Breast epithelium (tissue), 3 donors: ENCODE results near the gene TNFSF11.

ENCODE experiments used
- CTCF ChIP-seq, 3 donors: fragments of 450-650 bp; IDR thresholded peaks; one replicate each; pipeline ENCODE4 v1.5.1; 2016 to 2017; ENCODE audit warnings: antibody characterized with exemption in 3 of 3, mild to moderate bottlenecking in 3 of 3, moderate library complexity in 3 of 3
- POLR2A ChIP-seq: fragments of 450-650 bp; IDR thresholded peaks from one replicate; pipeline ENCODE4 v1.6.1; 2016; ENCODE audit warnings: antibody characterized with exemption, mild to moderate bottlenecking, moderate library complexity
- POLR2AphosphoS5 ChIP-seq, 3 donors: sonication (generic); formaldehyde crosslinking; IDR thresholded peaks; one replicate each; pipeline ENCODE4 v1.6.1; 2017; ENCODE audit warnings: antibody characterized with exemption in 3 of 3

- TF ChIP-seq CTCF (IDR thresholded peaks at IDR 0.05) = no peak
- TF ChIP-seq POLR2A = no peak
- no peak for TF ChIP-seq POLR2AphosphoS5 (IDR thresholded peaks at IDR 0.05)
Observed at GRCh38 chr13:42592915-42593900, 19.3 kb downstream of the TNFSF11 start.
